DMS79 treated with DMSO at 0.1 percent for 48 hours (cell line): Measurements from ENCODE around the gene SAMD13.

ENCODE experiments used
- DNase-seq: peaks from one replicate; lab custom pipeline; 2025; lab: John Stamatoyannopoulos, UW

Gene SAMD13

GRCh38 chr1:84373436-84374141 is 72.1 kb downstream of the SAMD13 start:
- DNase-seq = no peak

GRCh38 chr1:84374991-84375696 is 73.6 kb downstream of the SAMD13 start:
- no peak for DNase-seq

GRCh38 chr1:84376000-84376910 is 74.7 kb downstream of the SAMD13 start:
- no peak for DNase-seq

GRCh38 chr1:84377480-84378095 is 76.1 kb downstream of the SAMD13 start:
- peak; percentile 12 for DNase-seq

GRCh38 chr1:84379138-84379916 is 77.8 kb downstream of the SAMD13 start:
- no peak for DNase-seq

GRCh38 chr1:84379917-84380180 is 78.3 kb downstream of the SAMD13 start:
- no peak for DNase-seq

GRCh38 chr1:84382127-84382526 is 80.6 kb downstream of the SAMD13 start:
- no peak for DNase-seq

- no peak for DNase-seq
Observed at GRCh38 chr1:84385347-84385746, 83.8 kb downstream of the SAMD13 start.

GRCh38 chr1:84386716-84387479 is 85.4 kb downstream of the SAMD13 start:
- DNase-seq = peak; percentile 22

- no peak for DNase-seq
Observed at GRCh38 chr1:84387480-84388163, 86.1 kb downstream of the SAMD13 start.

- DNase-seq = no peak
Observed at GRCh38 chr1:84390226-84390625, 88.7 kb downstream of the SAMD13 start.

- DNase-seq = no peak
Observed at GRCh38 chr1:84398175-84399155, 97.0 kb downstream of the SAMD13 start, which contains the start of gene DNASE2B. TSS of gene DNASE2B (plus strand) at chr1:84398484. CDS start at chr1:84398565, 81 bp downstream.
